Stimulated activated CD4-positive, alpha-beta T cell treated with anti-CD3 and anti-CD28 coated beads, TNF-alpha, amount 100 ng/mL, for 24 hours (primary cell): Measurements from ENCODE around the gene CARS1.

Experiments
- DNase-seq, 3 experiments: peaks; one replicate each; pipeline ENCODE4 v3.0.0-alpha.2; 2020; ENCODE audit warnings: low read depth in 3 of 3

The CARS1 gene

DNA sequence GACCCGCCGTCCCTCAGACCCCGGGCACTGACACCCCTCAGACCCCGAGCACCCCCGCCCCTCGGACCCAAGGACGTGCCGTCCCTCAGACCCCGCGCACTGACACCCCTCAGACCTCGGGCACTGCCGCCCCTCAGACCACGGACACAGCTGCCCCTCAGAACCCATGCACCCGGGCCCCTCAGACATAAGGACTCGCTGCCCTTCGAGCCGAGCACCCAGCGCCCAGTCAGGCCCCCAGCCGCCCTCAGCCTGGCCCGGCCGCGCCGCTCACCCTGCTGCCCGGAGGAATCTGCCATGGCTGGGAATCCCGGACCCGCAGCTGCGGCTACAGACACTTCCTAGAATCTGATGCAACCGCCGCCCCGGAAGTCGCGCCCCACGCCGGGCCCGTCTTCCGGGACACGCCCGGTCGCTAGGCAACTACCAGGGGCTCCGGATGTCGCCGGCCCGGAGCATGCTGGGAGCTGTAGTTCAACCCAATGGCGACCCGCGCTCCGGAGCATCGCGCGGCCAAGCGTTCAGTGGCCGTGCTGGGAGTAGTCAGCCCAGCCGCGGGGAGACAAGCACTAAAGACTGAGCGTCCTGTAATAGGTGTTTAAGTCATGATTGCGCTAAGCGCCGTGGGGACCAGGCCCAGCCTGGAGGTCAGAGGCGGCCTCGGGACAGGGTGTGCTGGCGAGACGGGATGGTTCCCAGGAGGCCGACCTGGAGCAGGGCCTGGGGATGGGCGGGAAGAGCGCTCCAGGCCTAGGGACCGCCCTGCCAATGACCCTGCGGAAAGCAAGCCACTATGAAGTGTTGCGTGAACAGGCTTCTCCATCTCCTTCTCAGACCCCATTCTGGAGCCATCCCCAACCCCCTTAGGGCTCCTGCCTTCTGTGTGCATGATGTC is at the start of gene CARS1:
TSS of gene CARS1 (minus strand) at position 355 of the 895 bp plus-strand sequence. CDS start at position 299, 56 bp downstream.
- peak; percentile 90 to 96 (median 91) for DNase-seq

DNA sequence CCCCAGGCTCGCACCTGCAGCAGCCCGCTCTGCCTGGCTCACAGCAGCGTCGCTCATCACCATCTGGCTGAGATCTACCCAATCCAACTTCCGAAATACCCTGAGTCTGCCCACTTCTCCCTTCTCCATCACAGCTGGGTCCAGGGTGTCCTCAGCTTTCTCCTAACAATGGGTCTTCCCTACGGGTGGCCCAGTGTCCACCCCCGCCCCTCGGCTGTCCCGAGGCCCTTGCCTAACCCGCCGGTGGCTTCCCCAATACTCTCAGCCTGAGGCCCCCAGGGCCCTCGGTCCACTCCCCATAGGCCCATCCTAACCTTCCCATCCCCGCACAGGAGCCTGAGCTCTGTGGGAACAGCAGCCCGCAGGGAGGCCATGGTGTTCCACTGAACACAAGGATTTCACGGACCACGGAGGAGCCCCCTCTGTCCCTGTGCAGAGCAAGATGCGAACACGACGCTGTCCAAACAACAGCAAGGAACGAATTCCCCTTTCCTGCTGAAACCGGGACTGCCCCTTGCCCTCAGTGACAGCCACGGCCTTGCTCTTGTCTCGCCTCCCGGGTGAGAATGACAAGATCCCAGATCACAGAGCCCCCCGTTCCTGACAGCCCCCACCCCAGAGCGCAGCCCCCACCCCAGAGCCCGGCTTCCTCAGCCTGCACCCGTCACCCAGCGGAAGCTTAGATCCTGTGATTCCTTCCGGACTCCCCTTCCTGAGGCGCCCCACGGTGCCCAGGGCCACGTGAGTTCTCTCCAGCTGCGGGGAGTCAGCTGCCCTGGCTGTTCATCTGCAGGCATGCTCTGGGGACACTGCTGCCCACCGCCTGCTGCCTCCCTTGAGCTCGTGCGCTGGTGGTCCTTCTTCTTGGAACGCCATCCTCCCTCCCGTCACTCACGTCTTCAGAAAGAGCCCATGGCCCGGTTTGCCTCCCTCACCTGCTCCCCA is 48.8 kb upstream of the CARS1 start:
- DNase-seq, result no peak

DNA sequence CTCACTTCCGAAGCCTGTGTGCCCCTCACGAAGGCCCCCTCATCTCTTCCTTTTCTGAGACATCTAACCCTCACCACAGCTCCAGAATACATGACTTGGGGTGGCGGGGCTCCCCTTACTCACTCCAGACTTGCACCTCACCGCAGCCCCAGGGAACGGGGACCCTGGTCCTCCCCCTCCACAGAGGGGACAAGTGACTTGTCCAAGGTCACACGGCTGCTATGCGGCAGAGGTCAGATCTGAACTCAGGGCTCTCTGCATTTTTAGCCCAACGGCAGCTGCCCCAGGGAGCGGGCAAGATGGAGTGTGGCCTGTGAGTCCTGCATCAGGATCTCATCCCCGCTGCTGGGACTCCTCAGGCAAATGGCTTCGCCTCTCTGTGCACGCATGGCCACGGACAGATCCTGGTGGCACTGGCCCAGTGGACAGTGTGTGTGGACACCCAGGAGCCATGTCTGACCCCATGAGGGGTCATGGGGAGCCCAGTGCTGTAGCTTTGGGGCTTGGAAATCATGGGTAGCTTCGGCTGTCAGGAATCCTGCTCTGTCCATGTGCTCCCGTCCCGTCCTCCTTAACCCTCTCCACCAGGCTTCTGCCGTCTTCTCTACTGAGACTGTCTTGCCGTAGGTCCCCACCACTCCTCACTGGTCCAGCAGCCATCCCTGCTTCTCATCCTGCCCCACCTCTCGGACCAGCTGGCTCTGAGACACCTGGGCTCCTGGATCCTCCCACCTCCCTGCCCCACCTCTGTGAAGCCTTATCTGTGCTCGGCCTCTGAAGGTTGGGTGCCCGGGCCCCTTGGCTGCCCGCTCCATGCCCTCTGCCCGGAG is 48.0 kb upstream of the CARS1 start:
- no peak for DNase-seq

DNA sequence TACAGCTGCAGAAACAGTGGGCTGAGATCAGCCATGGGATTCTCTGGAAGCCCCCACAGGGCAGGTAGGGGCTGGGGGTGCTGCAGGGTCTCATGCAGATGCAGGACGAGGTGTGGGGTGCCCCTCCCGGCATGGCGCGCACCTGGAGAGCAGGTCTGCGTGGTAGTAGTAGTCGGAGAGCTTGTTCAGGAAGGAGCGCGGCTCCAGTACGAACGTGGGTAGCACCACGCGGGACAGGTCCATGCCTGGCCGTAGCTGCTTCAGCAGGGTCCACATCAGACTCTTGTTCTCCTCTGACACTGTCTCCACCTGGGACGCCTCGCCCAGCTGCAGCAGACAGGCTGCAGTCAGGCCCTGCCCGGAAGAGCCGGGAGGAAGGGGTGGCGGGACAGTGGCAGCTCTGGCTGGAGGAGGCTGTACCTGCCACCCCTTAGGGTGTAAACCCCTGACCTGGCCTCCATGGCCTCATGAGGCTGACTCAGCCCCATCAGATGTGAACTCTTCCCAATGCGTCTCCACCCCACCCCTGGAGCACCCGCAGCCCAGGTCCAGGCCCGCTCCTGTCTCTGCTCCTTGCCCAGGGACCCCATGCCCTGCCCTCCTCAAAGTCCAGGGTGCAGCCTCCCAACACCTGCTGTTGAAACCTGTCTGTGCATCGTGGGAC is 47.0 kb upstream of the CARS1 start:
- DNase-seq, result no peak

DNA sequence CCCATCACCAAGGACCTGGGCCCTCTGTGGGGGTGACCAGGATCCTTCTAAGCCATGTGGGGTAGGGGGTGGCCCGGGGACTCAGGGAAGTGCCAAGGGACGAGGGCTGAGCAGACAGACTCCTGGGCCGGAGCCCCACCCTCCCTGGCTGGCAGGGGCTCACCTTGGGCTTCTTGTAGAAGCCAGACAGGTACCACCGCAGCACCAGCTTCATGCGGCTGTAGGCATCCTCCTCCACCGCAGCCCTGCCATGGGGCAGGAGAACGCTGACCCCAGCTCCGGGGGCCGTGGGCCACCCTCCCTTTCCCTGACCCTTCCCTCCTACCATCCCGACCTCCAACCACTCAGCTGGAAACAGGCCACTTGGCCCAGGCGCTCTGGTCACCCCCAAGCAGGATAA is 45.9 kb upstream of the CARS1 start:
- no peak for DNase-seq

DNA sequence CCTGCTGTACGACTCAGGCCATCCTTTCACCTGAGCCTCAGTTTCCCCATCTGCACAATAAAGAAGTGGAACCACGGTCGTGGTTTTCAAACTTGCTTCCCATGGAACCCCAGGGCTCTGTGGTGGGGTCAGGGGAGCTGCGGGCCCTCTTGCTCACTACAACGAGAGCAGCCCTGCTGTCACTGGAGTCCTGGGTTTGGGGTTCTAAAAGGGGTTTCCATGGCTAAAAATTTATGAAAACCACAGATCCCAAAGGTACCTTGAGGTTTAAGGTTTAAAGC is 45.4 kb upstream of the CARS1 start:
- no peak for DNase-seq

DNA sequence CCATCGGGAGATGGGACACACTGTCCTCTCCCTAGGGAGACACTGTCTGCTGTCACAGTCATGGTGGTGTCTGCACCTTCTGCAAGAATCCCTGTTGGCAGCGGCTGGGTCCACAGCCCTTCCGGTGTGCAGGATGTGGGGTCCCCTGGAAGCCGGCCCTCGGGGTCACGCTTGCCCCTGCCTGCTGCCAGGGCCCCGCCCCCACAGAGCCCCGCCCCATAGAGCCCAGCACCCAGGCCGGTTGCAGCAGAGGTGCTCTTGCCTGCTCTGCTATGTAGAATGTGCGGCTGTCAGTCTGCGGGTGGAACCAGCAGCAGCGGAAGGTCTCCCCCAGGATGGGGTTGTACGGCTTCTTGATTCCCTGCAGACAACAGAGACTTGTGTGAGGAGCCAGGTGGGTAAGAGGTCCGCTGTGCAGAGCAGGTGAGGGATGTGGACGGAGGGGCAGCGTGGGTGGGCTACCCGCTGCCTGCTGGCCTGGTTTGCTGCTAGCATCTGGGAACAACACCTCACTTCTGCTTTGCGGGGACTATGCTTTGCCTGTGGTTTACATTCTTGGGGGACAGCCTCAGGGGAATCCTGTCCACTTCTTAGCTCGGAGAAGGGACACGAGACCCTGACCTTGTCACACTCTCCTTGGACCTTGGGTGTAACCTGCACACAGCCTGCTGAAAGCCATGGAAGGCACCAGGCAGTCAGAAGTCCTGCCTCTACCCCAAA is 44.9 kb upstream of the CARS1 start:
- DNase-seq, result no peak

DNA sequence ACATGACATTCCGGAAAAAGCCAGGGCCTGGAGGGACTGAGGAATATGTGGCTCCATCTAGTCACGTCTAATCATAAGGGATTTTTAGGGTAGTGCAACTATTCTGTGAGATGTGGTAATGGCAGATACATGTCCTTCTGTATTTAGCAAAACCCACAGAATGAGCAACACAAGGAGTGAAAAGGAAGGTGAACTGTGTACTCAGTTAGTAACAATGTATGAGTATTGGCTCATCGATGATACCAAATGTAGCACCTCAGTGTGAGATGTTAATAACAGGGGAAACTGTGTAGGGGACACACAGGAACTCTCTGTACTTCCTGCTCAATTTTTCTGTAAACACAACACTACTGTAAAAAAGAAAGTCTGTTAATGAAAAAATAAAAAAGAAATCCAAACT is 42.0 kb upstream of the CARS1 start:
- DNase-seq, result no peak

DNA sequence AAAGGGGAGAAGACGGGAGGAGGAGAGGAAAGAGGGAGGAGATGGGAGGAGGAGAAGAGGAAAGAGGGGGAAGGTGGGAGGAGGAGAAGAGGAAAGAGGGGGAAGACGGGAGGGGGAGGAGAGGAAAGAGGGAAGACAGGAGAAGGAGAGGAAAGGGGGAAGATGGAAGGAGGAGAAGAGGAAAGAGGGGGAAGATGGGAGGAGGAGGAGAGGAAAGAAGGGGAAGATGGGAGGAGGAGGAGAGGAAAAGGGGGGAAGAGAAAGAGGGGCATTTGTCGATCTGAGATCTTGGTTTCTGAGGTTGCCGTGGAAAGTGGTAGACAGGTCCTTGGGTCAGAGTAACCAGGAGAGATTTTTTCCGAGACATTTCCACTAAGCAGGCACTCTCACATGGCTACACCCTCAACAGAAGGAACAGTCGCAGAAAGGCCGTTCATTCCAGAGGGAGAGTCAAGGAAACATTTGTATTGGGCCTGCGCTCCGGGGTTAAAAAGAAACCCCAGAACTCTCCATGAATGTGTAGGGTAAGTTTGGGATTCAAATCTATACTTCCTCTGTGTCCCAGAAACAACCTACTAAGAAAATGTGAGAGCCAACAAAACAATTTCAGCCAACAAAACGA is 39.8 kb upstream of the CARS1 start:
- DNase-seq, result no peak

DNA sequence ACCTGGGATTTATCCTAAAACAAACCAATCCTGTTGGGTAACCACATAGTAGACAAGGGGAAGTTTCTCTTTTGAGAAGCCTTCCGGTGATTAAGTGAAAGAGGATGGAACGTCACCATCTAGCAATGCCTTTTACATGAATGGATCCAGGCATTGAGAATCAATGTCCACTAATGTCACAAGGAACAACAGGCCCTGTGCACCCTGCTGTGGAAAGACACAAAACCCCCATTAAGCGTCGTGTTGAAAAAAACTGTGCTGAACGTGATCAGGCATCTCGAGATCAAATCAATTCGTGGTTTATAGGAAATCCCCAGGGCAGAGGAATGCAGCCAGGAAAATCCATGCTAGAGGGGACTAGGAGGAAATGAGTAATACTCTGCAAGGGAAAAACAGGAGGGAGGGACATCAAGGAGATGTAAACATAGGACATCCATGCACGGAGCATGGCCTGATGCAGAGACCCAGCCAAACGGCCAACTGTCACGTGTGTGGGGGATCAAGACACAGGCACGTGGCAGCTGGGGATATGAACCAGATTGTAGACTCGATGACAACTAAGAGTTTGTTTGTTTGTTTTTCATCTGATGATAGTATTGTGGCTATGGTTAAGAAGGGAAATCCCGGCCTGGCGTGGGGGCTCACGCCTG is 38.6 kb upstream of the CARS1 start:
- no peak for DNase-seq

DNA sequence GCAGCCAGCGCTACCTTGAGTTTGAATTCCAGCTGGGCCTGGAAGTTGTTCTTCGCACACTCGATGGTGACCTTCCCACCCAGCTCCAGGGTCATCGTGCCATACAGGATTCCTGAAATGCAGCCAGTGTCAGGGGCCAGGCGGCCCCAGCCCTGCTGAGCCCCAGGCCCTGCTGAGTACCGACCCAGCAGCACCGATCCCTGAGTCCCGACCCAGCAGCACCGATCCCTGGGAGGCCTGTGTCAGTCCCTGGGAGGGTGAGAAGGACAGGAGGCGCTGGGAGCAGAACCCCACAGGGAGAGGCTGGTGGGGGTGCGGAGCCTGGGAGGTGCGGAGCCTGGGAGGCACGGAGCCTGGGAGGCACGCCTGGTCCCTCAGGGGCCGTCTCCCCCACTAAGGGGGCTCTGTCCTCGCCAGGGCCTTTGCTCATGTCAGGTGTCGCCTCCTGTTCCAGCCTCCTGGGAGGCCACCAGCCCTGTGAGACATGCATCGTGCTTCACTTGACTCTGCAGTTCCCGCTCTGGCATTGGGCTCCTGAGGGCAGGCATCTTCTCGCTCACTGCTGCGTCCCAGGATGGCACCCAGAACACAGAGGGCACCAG is 37.1 kb upstream of the CARS1 start:
- no peak for DNase-seq

DNA sequence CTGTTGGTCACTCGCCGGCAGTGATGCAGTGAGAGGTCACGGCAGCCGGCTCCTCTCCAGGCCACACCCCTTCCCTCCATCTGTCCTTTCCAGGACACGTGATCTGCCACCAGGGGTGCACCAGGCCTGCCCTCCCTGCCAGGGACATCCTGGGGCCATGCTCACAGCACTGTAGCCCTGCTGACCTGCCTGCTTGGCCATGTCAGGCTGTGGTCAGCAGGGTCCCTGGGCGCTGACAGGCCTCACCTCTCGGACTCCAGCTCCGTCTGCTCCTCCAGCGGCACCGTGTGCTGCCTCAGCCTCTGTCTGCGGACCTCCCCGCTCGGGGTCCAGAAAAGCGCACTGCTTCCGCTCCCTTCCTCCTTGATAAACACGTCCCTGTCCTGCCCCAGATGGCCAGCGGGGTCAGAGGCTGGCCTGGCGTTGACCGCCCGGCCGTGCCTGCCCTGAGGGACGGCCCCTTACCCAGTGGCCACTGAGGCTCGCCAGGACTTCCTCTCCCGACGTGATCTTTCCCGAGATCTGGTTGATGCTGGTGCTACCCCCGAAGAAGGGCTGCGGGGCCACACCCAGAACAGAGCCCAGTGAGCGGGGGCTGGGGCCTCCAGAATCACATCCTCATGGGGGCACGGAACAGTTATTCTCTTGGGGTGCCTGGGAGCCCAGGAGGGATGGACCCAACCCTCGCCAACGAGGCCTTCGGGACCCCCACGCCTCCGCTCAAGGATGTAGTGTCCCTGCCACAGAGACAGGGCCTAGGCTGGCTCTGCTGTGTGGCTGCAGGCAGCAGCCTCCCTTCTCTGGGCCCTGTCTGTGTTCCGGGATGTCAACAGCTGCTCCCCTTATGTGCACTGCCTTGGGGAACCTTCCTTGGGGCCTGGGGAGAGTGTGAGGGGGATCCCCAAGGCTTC is 36.3 kb upstream of the CARS1 start:
- no peak for DNase-seq

DNA sequence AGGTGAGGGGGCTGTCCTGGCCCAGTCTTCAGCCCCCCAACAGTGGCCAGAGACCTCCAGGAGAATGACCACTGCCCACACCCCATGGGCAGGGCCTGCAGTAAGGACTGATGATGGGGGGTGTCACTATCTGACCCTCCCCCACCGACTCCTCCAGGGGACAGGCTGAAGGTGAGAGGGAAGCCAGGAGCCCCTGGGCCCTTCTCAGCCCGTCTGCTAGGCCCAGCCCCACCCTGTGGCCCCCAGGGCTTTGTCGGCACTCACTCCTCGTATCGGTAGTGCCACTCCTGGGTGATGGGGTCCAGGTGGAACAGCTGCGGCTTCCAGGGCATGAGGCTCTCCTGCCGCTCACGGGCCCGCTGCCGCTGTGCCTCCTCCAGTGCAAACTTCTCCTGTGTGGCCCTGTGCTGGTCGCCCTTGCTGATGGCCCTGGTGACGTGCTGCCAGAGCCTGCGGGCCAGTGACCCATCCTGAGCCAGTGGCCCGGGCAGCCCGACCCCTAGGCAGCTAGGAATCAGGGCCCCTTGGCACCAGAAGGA is 35.4 kb upstream of the CARS1 start:
- no peak for DNase-seq

DNA sequence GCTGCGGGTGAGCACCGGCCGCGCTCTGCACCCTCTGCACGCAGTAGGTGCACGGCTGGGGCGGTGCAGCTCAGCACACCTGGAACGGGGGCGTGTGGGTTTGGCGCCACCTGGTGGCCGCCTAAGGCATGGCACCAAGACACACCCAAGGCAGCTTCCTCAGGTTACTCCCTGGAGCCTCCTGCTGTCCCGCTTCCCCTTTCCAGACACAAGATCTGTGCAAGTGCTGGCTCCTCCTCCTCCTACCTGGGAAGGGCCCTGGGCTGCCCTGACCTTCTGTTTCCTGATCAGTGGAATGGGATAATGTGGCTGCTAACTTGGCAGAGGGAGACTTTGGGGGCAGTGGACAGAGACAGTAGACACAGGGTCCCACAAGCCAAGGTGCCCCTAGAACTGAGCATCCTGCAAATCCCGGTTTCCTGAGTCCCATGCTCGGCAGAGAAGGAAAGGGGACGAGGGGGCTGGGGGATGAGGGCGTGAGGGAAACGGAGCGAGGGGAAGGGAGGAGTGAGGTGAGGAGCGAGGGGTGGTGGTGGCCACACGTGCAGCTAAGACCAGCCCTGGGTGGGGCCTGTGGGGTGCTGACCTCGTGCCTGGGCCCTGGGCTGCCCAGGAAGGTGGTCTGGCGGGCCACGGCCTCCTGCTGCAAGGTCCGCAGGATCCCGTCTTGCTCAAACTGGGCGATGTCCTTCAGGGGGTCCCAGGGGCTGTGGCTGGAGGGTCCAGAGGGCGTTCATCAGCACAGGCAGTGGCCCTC is 34.8 kb upstream of the CARS1 start:
- DNase-seq, result peak; percentile 42 to 66 (median 47)

DNA sequence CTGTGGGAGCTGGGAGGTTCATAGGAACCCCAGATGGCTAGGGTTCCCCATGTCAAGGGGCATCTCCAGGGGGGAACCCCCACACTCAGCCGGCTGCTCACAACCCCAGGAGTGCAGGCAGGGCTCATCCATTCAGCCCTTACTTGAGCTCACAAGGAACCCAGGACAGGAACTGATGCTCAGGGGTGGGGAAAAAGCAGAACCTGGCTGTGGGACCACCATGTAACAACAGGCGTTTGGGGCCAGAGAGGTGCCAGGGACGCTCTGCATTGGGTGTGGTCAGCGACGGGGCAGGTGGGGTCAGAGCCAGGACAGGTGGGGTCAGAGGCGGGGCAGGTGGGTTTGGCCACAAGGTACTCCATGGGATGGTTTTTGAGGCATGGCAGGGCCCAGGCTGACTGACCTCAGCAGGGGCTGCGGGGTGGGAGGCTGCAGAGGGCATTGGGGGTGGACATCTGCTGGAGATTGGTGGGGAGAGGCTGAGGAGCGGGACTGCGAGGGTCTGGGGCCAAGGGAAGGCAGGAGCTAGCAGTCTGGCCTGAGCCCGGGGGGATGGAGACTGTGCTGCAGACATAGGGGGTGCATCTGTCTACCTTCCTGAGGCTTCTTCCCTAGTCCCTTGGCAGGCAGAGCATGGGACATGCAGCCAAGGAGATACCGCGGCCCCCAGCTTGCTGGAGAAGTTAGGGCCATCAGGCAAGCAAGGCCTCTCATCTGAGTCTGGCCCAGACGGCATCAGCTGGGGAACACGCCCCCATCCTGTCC is 34.0 kb upstream of the CARS1 start:
- no peak for DNase-seq

DNA sequence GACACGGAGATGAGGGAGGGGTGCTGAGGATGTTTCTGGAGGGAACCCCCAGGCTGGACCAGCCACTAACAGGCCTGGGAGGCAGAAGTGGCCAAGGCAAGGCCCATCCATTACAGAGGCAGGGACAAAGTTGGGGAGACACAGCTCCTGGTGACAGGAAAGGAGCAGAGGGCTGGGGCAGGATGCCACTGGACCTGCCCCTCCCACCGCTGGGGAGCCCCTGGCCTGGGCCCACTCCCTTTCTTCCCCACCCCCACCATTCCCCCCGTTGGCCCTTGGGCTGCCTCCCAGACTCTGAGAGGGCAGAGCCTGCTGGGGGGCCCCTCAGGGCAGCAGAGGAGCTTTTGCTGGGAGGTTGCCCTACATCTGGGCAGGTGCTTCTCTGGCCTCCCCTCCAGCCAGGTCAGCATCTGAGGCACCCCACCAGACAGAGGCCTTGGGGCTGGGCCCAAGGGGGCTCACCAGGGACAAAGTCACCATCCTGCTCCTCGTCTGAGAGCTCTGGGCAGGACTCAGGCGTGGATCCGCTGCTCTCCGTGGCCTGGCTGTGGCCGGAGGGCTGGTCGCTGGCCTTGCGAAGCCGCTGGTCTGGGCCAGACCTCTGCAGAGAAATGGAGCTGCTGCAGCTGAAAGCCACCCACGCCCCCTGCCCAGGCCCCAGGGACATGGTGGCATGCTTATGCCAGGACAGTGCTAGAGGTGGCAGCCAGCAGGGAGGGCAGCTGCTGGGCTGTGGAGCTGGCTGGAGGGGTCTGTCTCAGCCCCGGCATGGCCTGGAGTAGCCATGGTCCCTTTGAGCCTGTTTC is 33.1 kb upstream of the CARS1 start:
- no peak for DNase-seq
